Duodenal mucosa (tissue), 2 donors: ENCODE results near the gene THRA.

Source experiments
- H3K27ac ChIP-seq: one replicate; pipeline ENCODE4 v1.7.0; 2013; ENCODE audit warnings: low read depth, low read length
- H3K27me3 ChIP-seq, 2 donors: one replicate each; pipeline ENCODE4 v1.7.0; 2013; ENCODE audit warnings: low read length in 2 of 2, control low read depth in 1 of 2; ENCODE audit not compliant: insufficient read depth in 2 of 2, control insufficient read depth in 1 of 2
- H3K36me3 ChIP-seq, 2 donors: one replicate each; pipeline ENCODE4 v1.7.0; 2013; ENCODE audit warnings: low read length in 2 of 2, control low read depth in 1 of 2; ENCODE audit not compliant: insufficient read depth in 2 of 2, control insufficient read depth in 1 of 2
- H3K4me1 ChIP-seq, 2 donors: one replicate each; pipeline ENCODE4 v1.7.0; 2013; ENCODE audit warnings: low read length in 2 of 2, control low read depth in 1 of 2; ENCODE audit not compliant: insufficient read depth in 2 of 2, control insufficient read depth in 1 of 2
- H3K4me3 ChIP-seq, 2 donors: one replicate each; pipeline ENCODE4 v1.7.0; 2013; ENCODE audit warnings: low read length in 2 of 2, low read depth in 1 of 2
- H3K9ac ChIP-seq, 2 donors: one replicate each; pipeline ENCODE4 v1.7.0; 2013; ENCODE audit warnings: low read length in 2 of 2, low read depth in 1 of 2
- H3K9me3 ChIP-seq, 2 donors: one replicate each; pipeline ENCODE4 v1.7.0; 2013; ENCODE audit warnings: low read length in 2 of 2, control low read depth in 1 of 2; ENCODE audit not compliant: control insufficient read depth in 1 of 2

THRA gene, protein sequence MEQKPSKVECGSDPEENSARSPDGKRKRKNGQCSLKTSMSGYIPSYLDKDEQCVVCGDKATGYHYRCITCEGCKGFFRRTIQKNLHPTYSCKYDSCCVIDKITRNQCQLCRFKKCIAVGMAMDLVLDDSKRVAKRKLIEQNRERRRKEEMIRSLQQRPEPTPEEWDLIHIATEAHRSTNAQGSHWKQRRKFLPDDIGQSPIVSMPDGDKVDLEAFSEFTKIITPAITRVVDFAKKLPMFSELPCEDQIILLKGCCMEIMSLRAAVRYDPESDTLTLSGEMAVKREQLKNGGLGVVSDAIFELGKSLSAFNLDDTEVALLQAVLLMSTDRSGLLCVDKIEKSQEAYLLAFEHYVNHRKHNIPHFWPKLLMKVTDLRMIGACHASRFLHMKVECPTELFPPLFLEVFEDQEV

DNA sequence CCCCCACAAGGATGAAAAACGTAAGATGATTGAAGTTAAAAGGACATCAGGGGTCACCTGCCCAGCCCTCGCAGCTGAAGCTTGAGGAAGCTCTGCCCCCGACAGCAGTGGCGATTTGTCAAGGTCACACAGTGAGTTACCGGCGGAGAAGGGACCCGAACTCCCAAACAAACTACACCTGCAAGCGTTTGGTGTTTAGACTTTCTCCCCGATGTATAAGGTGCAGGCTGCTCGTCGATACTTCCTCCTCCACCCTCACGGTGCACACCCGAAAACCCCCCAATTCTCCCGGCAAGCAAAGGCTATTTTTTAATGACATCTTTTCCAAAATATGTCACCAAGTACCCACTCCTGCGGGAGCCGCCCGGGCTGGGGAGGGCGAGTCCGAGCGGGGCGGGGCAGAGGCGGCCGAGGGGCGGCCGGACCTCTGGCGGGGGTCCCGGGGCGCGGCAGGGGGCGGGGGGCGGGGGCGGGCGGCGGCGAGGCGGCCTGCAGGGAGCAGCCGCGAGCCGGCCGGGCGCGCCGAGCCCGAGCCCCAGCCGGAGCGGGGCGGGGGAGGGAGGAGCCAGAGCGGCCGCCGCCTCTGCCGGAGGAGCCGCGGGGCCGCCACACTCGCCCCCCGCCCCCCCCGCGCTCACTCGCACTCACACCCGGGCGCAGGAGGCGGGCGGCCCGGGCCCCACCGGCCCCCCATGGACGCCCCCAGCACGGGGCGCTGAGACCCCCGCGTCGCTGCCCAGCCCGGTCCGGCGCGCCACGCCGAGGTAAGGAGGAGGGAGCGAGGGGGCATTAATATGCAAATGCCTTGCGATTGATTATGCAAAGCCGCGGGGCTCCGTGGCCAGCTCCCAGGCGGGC lies at the start of gene THRA:
THRA (plus strand) TSS at position 637 of the 858 bp plus-strand sequence. CDS start 11,524 bp downstream, outside the sequence.
- H3K36me3 ChIP-seq = no peaks in the 10 kb centered on the region

DNA sequence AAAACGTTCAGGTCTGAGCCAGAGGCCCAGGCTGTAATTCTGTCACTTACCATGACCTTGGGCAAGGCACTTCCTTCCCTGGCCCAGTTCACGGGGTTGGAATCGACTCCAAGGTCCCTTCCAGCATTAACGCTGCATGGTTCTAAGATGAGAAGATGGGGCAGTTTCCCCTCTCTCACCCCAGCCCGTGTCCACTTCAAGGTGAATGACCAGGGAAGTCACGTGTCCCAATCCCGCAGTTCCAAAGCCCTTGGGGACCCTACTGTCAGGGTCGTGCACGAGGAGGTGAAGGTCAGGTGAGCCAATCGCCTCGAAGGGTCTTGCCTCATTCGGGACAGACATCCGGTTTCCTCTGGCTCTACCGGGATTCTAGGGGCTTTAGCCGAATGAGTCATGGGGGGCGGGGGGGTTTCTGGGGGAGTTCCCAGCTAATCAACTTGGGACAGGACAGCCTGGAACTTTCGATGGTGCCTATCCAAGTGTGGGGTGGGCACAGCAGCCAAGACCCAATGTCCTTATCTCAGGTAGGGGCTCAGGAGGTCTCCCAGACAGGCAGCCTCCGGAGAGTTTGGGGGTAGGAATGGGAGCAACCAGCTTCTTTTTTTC lies 48.3 kb upstream of the THRA start:
- Histone ChIP-seq H3K36me3 (peaks cover 2 to 9% of the 10 kb centered on the region in 2 donors), H3K27me3 (no peaks in the 10 kb centered on the region), H3K9ac (no peak overlapping the region), H3K27ac (no peak overlapping the region), H3K4me1 (peaks cover 17% of the 10 kb centered on the region in 2 donors), H3K9me3 (no peaks in the 10 kb centered on the region), H3K4me3 (no peak overlapping the region)

More for the DNA sequence above, at the start of gene THRA:
- Histone ChIP-seq H3K4me3 (peak within 1 kb of the TSS; percentile 89 to 97), H3K27ac (peak within 1 kb of the TSS; percentile 86), H3K9ac (peak within 1 kb of the TSS; percentile 82 to 93), H3K4me1 (peaks cover 57 to 58% of the 10 kb centered on the region in 2 donors), H3K27me3 (no peaks in the 10 kb centered on the region), H3K9me3 (no peaks in the 10 kb centered on the region)

DNA sequence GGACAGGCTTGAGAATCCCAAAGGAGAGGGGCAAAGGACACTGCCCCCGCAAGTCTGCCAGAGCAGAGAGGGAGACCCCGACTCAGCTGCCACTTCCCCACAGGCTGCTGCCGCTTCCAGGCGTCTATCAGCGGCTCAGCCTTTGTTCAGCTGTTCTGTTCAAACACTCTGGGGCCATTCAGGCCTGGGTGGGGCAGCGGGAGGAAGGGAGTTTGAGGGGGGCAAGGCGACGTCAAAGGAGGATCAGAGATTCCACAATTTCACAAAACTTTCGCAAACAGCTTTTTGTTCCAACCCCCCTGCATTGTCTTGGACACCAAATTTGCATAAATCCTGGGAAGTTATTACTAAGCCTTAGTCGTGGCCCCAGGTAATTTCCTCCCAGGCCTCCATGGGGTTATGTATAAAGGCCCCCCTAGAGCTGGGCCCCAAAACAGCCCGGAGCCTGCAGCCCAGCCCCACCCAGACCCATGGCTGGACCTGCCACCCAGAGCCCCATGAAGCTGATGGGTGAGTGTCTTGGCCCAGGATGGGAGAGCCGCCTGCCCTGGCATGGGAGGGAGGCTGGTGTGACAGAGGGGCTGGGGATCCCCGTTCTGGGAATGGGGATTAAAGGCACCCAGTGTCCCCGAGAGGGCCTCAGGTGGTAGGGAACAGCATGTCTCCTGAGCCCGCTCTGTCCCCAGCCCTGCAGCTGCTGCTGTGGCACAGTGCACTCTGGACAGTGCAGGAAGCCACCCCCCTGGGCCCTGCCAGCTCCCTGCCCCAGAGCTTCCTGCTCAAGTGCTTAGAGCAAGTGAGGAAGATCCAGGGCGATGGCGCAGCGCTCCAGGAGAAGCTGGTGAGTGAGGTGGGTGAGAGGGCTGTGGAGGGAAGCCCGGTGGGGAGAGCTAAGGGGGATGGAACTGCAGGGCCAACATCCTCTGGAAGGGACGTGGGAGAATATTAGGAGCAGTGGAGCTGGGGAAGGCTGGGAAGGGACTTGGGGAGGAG lies 47.5 kb upstream of the THRA start, which contains the start of gene CSF3:
CSF3 (plus strand) TSS at position 436 of the 993 bp plus-strand sequence; CDS start at position 471, 35 bp downstream.
- no peaks in the 10 kb centered on the region for H3K9me3 ChIP-seq
- H3K9ac ChIP-seq = no peak within 1 kb of the TSS
- no peaks in the 10 kb centered on the region for H3K27me3 ChIP-seq
- peaks cover 17% of the 10 kb centered on the region in 2 donors for H3K4me1 ChIP-seq
- H3K27ac ChIP-seq = no peak within 1 kb of the TSS
- peaks cover 8 to 17% of the 10 kb centered on the region in 2 donors for H3K36me3 ChIP-seq
- peak within 1 kb of the TSS in 1 of 2 donors; percentile 14 for H3K4me3 ChIP-seq

DNA sequence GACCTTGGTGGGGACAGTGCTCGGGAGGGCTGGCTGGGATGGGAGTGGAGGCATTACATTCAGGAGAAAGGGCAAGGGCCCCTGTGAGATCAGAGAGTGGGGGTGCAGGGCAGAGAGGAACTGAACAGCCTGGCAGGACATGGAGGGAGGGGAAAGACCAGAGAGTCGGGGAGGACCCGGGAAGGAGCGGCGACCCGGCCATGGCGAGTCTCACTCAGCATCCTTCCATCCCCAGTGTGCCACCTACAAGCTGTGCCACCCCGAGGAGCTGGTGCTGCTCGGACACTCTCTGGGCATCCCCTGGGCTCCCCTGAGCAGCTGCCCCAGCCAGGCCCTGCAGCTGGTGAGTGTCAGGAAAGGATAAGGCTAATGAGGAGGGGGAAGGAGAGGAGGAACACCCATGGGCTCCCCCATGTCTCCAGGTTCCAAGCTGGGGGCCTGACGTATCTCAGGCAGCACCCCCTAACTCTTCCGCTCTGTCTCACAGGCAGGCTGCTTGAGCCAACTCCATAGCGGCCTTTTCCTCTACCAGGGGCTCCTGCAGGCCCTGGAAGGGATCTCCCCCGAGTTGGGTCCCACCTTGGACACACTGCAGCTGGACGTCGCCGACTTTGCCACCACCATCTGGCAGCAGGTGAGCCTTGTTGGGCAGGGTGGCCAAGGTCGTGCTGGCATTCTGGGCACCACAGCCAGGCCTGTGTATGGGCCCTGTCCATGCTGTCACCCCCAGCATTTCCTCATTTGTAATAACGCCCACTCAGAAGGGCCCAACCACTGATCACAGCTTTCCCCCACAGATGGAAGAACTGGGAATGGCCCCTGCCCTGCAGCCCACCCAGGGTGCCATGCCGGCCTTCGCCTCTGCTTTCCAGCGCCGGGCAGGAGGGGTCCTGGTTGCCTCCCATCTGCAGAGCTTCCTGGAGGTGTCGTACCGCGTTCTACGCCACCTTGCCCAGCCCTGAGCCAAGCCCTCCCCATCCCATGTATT lies 46.5 kb upstream of the THRA start:
- peaks cover 8 to 23% of the 10 kb centered on the region in 2 donors for H3K36me3 ChIP-seq
- H3K4me3 ChIP-seq = no peak overlapping the region
- no peaks in the 10 kb centered on the region for H3K9me3 ChIP-seq
- no peak overlapping the region for H3K9ac ChIP-seq
- H3K27ac ChIP-seq = no peak overlapping the region
- peaks cover 17% of the 10 kb centered on the region in 2 donors for H3K4me1 ChIP-seq
- H3K27me3 ChIP-seq = no peaks in the 10 kb centered on the region

DNA sequence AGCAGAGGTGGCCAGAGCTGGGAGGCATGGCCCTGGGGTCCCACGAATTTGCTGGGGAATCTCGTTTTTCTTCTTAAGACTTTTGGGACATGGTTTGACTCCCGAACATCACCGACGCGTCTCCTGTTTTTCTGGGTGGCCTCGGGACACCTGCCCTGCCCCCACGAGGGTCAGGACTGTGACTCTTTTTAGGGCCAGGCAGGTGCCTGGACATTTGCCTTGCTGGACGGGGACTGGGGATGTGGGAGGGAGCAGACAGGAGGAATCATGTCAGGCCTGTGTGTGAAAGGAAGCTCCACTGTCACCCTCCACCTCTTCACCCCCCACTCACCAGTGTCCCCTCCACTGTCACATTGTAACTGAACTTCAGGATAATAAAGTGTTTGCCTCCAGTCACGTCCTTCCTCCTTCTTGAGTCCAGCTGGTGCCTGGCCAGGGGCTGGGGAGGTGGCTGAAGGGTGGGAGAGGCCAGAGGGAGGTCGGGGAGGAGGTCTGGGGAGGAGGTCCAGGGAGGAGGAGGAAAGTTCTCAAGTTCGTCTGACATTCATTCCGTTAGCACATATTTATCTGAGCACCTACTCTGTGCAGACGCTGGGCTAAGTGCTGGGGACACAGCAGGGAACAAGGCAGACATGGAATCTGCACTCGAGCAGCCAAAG lies 45.2 kb upstream of the THRA start:
- no peaks in the 10 kb centered on the region for H3K27me3 ChIP-seq
- no peak overlapping the region for H3K9ac ChIP-seq
- H3K27ac ChIP-seq = peak overlapping the region; percentile 25
- H3K4me1 ChIP-seq = peaks cover 17% of the 10 kb centered on the region in 2 donors
- H3K4me3 ChIP-seq = no peak overlapping the region
- no peaks in the 10 kb centered on the region for H3K9me3 ChIP-seq
- H3K36me3 ChIP-seq = peaks cover 11 to 35% of the 10 kb centered on the region in 2 donors

DNA sequence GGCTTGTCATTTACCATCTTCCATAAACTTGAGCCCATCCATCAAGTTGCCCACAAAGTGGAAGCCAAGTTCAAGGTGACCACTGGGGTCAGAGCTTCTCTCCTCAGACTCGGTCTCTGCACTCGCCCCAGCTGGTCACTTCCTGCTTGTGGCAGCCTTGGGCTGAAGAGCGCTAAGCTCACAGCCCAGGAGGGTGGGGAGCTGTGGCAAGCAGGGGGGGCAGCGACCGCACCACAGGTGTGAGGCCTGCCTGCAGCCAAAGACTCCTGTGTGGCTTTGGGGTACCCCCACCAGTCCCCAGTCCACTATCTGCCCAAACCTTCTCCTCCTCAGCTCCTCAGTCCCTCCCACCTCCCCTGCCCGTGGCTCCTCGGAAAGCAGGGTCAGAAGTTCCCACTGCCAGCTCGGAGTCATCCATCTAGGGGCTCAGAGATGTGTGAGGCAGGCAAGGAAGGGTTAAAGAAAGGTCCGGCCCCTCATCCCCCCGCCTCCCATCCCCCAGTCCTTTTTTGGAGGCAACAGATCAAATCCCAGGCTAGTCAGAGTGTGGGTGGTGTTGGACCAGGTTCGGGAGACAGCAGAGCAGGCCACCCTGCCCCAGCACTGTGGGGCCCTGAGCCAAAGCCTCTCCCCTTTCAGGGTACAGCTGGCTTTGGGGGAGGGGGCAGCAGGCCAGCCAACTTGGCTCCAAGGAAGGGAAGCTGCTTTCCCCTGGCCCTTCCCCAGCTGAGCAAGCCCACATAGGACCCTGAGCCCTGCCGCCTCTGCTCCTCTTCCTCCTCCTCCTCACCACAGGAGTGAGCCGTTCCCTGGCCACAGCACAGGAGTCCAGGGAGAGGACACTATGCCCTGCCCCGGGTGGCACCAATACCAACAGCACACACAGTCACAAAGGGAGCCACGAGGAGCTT lies 44.3 kb upstream of the THRA start:
- Histone ChIP-seq H3K9me3 (no peaks in the 10 kb centered on the region), H3K4me1 (peaks cover 17% of the 10 kb centered on the region in 2 donors), H3K27me3 (no peaks in the 10 kb centered on the region), H3K27ac (no peak overlapping the region), H3K36me3 (peaks cover 11 to 43% of the 10 kb centered on the region in 2 donors), H3K9ac (no peak overlapping the region), H3K4me3 (no peak overlapping the region)

DNA sequence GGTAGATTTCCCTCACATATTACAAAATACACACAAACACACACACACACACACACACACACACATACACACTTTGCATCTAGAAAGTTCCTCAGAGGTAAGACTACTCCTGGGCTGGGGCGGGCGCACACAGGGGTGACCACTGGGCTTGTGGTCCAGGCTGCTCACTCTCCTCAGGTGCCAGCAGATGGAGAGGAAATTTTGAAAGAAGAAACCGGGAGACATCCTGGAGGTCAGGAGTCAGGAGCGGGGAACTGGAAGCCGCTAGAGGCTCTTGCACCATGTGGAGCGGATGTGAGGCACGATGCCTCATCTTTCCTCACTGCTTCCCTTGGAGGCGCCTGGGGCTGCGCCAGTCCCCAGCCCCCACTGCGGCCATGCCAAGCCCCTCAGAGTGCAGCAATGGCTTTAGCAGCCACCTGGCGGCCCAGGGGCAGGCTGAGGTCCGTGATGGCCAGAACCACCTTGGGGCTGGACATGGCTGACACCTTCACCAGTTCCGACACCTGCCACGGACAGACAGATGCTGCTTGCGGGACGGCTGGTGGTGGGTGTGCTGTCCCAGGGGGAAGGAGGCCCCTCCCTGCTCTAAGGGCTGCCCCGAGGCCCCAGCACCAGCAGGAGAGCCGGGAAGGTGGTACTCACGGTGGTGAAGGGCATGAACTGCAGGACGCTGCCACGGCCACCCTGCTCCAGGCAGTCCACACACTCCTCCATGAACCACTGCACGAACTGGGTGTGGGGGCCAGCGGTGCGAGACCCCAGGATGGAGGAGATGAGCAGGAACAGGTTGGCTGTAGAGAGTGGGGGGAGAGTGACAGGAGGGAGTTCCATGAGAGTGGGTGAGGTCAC lies 43.4 kb upstream of the THRA start:
- H3K27me3 ChIP-seq = no peaks in the 10 kb centered on the region
- no peaks in the 10 kb centered on the region for H3K9me3 ChIP-seq
- no peak overlapping the region for H3K27ac ChIP-seq
- H3K4me1 ChIP-seq = peaks cover 11 to 15% of the 10 kb centered on the region in 2 donors
- peaks cover 11 to 43% of the 10 kb centered on the region in 2 donors for H3K36me3 ChIP-seq
- H3K9ac ChIP-seq = no peak overlapping the region
- no peak overlapping the region for H3K4me3 ChIP-seq
